HG03575 (cell line): ENCODE results near the gene TMEM92.

Source experiments
- ATAC-seq: cut with Tn5 transposase; IDR thresholded peaks from one replicate; pipeline ENCODE4 v1.9.1; 2021; ENCODE audit not compliant: unreplicated experiment, insufficient number of reproducible peaks, low FRiP score; ENCODE audit errors: extremely low read depth

TMEM92 gene

GRCh38 chr17:50274142-50274896 lies at the start of gene TMEM92:
TMEM92 (plus strand) TSS chr17:50274466; CDS start chr17:50274502, 36 bp downstream.
- no peak for ATAC-seq

DNA sequence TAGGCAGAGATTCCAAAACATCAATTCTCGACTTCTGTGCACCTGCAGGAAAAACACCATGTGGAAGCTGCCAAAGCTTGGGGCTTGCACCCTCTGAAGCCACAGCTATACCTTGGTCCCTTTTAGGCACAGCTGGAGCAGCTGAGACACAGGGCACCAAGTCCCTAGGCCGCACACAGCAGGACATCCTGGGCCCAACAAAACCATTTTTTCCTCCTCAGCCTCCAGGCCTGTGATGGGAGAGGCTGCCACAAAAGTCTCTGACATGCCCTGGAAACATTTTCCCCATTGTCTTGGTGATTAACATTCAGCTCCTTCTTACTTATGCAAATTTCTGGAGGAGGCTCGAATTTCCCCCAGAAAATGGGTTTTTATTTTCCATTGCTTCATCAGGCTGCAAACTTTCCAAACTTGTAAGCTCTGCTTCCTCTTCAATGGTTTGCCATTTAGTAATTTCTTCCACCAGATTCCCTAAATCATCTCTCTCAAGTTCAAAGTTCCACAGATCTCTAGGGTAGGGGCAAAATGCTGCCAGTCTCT lies 48.5 kb upstream of the TMEM92 start:
- no peak for ATAC-seq

- ATAC-seq = no peak
Measured at GRCh38 chr17:50234581-50234980, 39.7 kb upstream of the TMEM92 start.

GRCh38 chr17:50237901-50238300 lies 36.4 kb upstream of the TMEM92 start:
- ATAC-seq = no peak

DNA sequence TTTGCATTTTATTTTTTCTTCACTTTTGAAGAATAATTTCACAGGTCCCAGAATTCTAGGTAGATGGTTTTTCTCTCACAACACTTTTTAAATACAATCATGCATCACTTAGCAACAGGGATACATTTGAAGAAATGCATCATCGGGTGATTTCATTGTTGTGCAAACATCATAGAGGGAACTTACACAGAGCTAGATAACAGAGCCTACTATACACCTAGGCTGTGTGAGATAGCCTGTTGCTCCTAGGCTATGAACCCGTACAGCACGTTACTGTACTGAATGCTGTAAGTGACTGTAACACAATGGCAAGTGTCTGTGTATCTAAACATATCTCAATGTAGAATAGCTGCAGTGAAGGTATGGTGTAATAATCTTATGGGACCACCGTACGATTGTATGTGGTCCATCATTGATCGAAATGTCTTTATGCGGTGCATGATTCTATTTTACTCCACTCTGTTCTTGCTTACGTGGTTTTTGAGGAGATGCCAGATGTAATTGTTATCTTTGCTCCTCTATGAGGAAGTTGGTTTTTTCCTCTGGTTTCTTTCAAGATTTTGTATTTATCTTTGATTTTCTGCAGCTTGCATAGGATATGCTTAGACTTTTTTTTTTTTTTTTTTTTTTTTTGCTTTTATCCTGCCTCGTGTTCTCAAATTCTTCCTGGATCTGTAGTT lies 35.5 kb upstream of the TMEM92 start:
- no peak for ATAC-seq

DNA sequence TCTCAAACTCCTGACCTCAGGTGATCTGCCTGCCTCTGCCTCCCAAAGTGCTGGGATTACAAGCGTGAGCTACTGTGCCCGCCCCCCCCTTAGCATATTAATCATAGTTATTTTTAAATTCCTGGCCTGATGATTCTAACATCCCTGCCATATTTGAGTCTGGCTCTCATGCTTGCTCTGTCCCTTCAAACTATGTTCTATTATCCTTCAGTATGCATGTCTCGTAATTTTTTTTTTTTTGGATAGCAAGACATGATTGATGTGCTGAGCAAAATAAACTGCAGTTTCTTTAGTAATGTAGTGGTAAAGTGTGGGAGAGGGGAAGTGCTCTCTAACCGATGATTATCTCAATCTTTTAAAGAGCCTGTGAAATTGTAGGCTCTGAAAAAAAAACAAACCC lies 34.3 kb upstream of the TMEM92 start:
- ATAC-seq = no peak

- no peak for ATAC-seq
Measured at GRCh38 chr17:50240851-50241250, 33.4 kb upstream of the TMEM92 start.

DNA sequence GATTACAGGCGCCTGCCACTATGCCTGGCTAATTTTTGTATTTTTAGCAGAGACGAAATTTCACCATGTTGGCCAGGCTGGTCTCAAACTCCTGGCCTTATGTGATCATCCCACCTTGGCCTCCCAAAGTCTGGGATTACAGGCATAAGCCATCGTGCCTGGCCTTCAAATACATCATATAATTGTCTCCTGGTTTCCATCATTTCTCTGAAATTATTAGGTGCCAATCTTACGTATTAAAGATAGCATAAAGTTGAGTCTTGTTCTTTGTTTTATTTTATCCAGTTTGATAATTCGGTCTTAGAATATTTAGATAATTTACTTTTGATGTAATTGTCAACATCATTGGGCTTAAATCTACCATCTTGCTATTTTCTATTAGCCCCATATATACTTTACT lies 32.8 kb upstream of the TMEM92 start:
- no peak for ATAC-seq

- no peak for ATAC-seq
Measured at GRCh38 chr17:50244771-50245170, 29.5 kb upstream of the TMEM92 start.

- no peak for ATAC-seq
Measured at GRCh38 chr17:50248255-50248654, 26.0 kb upstream of the TMEM92 start.

GRCh38 chr17:50252781-50253180 lies 21.5 kb upstream of the TMEM92 start:
- no peak for ATAC-seq

- ATAC-seq = no peak
Measured at GRCh38 chr17:50255766-50256635, 18.3 kb upstream of the TMEM92 start.

DNA sequence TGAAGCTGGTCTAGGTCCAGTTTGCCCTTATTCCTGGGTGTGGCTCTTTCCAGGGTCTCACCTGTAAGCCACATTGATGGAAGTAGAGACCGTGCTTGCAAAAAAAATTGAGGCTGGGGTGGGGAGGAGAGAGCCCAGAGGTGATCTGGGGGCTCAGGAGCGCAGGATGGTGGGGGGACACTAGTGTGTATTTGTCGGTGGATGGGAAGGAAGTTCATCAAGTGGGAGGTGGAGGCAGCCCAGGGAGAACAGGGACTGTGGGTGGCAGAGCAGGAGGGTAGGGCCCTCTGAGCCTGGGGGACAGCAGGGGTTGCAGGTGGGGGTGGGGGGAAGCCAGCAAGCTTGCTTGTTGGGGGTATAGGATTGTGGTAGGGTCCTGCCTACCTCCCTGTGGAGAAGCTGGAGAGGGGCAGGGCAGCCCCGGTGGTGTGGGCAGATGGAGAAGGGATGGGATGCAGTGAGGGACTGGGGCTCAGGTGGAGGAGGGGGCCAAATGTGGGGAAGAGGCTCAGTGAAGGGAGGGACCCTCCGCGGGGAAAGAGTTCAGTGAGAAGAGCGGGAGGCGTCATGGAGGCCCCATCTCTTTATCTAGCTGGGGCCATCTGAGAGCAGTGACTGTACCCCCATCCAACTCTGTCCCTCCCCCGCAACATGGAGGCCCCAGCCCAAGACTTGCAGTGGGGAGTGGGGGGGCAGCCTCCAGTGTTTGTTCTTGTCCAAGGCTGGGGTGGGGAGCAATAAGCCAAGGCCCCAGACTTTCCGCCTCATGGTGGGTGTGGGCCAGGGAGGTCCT lies 17.2 kb upstream of the TMEM92 start:
- no peak for ATAC-seq

DNA sequence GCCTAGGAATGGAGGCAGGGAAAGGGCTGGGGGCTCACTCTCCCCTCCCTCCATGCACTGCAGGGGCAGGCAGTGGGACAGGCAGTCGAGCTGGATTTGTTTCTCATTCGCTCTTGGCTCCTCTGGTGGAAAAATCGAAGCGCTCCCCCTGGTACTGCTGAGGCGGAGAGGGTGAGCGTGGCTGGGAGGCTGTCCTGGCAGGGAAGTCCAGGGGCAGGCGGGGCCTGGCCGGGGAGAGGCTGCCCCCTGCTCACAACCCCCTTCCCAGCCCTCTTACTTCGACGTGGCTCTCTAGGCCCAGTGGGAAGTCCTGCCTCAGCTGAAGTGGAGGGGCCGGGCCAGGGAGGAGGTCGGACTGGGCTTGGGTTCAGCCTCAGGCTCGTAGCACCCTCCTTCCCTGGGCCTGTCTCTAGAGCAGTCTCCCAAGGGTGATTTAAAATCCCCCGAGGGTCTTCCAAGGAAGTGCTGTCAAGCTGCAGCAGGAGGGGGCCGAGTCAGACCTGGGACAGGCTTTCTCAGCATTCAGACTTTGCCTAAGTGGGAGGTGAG lies 16.5 kb upstream of the TMEM92 start:
- no peak for ATAC-seq

DNA sequence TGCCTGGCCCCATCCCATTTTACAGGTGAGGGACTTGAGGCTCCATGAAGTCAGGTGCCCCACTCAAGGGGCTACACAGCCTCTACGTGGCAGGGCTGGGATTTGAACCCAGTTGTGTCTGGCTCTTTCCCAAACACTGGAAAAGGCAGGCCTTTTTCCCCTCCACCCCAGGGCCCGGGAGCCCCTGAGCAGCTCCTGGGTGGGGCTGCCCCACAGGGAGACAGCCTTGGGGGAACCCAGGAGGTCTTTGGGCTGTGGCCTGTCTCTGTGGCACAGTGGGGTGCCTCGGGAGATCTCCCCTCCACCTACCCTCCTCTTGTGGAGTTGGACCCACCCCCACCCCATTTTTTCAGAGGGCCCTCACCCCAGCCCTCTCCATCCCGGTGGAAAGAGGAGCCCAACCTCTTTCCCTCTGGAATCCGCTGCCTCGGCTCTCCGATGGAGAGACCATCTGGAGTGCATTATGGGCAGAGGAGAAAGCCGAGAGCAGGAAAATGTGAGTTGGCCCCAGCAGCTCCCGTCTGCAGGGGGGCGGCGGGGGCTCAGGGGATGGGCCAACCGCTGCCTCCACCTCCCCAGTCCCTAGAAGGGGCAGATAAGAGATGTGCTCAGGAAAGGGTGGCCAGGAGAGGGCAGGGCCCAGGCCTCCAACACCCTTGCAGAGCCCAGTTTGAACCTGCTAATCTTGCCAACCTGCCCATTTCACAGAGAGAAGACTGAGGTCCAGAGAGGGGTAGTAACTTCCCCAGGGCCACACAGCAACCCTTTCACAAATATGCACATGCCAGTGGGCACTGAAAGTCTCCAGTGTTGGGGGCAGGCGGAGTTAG lies 15.4 kb upstream of the TMEM92 start:
- no peak for ATAC-seq

DNA sequence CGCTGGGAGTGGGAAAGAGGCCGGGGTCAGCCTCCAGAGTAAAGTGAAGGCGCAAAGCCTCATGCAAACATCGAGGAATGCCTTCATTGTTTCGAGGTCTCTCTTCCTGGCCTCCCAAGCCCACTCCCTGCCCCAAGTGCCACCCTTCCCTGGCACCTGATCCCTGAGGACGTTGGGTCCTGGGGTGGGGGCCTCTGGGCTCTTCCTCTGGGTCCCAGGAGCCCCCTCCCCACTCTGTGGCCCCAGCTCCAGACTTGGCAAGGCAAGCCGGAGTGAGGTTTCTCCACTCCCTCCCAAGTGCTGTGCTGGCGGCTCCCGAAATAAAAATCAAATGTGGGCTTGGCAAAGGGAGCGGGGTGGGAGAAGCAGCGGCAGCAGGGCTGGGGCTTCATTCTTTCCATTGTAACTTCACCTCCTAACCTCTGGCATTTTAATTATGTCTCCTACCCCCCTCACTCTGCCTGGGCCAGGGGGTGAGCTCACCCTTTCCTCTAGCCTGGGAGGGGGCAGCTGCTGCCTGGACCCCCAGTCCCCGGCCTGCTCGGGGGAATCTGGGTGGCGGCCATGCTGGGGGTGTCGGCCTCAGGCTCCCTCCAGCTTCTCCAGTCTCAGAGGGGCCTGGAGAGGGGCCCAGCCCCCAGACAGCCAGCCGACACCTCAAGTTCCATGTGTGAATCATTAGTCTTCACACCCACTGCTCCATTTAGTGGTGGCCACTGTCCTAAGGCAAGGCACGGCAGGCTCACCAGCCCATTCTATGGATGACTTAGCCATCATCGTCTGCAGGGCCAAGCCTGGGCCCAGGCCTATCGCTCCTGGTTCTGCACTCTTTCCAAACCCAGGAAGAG lies 14.6 kb upstream of the TMEM92 start:
- ATAC-seq = no peak

DNA sequence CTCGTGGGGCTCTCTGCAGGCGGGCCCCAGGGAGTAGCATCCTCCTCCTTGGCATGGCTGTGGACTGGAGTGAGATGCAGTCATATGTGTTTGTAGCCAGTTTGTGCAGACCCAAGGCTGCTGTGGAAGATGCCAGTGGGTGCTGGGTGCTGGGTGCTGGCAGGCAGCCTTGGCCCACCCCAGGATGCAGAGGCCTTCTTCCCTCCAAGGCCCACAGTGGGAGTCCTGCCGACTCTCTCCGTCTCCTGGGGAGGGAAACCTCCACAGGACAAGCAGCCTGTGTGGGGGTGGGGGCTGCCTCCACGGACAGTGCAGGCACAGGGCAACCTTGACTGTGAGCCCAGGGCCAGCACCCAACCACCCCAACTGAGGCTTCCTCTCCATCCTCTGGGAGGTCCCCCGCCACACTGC lies 13.8 kb upstream of the TMEM92 start:
- ATAC-seq = no peak
